Tibial artery (tissue), 4 donors: Measurements from ENCODE around the gene RIOK1.

ENCODE experiments used
- DNase-seq, 2 donors: peaks; one replicate each; pipeline ENCODE4 v3.0.0-alpha.2; 2019
- H3K27ac ChIP-seq, 2 donors: fragments of 200-600 bp; sonication (generic) in 1 of 2; 1 replicate in 1 of 2; 2 replicates in 1 of 2; pipeline ENCODE4 v1.5.1; 2018 to 2019; ENCODE audit warnings: mild to moderate bottlenecking in 1 of 2
- H3K27me3 ChIP-seq, 2 donors: fragments of 200-600 bp; sonication (generic) in 1 of 2; one replicate each; pipeline versions ENCODE4 v1.5.1 to v1.6.0; 2016 to 2019
- H3K36me3 ChIP-seq, 3 donors: fragments of 200-600 bp; sonication (generic) in 2 of 3; one replicate each; pipeline ENCODE4 v1.5.1; 2016 to 2019; ENCODE audit warnings: mild to moderate bottlenecking in 2 of 3
- H3K4me1 ChIP-seq, 4 donors: fragments of 200-600 bp; sonication (generic) in 2 of 4; 1 replicate in 3 of 4; 2 replicates in 1 of 4; pipeline ENCODE4 v1.5.1; 2016 to 2019
- H3K4me3 ChIP-seq, 2 donors: fragments of 200-600 bp; sonication (generic) in 1 of 2; 1 replicate in 1 of 2; 2 replicates in 1 of 2; pipeline ENCODE4 v1.5.1; 2018 to 2019; ENCODE audit warnings: mild to moderate bottlenecking in 2 of 2
- H3K9me3 ChIP-seq, 3 donors: fragments of 200-600 bp; sonication (generic) in 1 of 3; one replicate each; pipeline ENCODE4 v1.5.1; 2016 to 2019
- CTCF ChIP-seq, 2 experiments: fragments of 200-600 bp in 1 of 2; fragments of 450-650 bp in 1 of 2; IDR thresholded peaks; one replicate each; pipeline ENCODE4 v1.5.1; 2017 to 2019; ENCODE audit warnings: antibody characterized with exemption in 2 of 2, mild to moderate bottlenecking in 1 of 2, moderate library complexity in 1 of 2
- intact Hi-C: fragments of 100-400 bp; cut with DNase I; formaldehyde crosslinking; loops from one replicate; pipeline ENCODE4 v1.15.0; 2023; ENCODE audit warnings: low total_unique reads

RIOK1 gene

GRCh38 chr6:7445101-7445500, 55.5 kb downstream of the RIOK1 start:
- no peak overlapping the region for H3K4me3 ChIP-seq
- intact Hi-C loops: no loop called here
- peaks cover 0 to 6% of the 10 kb centered on the region in 2 donors for H3K27me3 ChIP-seq
- no peak for TF ChIP-seq CTCF (IDR thresholded peaks at IDR 0.05)
- no peaks in the 10 kb centered on the region for H3K4me1 ChIP-seq
- no peaks in the 10 kb centered on the region for H3K9me3 ChIP-seq
- no peak overlapping the region for H3K27ac ChIP-seq
- no peak for DNase-seq
- no peaks in the 10 kb centered on the region for H3K36me3 ChIP-seq

- TF ChIP-seq CTCF (IDR thresholded peaks at IDR 0.05): no peak
- Histone ChIP-seq H3K4me3 (no peak overlapping the region), H3K4me1 (no peaks in the 10 kb centered on the region), H3K27ac (no peak overlapping the region), H3K9me3 (no peaks in the 10 kb centered on the region), H3K36me3 (no peaks in the 10 kb centered on the region), H3K27me3 (peaks cover 0 to 6% of the 10 kb centered on the region in 2 donors)
- DNase-seq: no peak
- intact Hi-C loops: no loop called here
Measured at GRCh38 chr6:7445885-7446461, 56.4 kb downstream of the RIOK1 start.

- intact Hi-C loops: no loop called here
- TF ChIP-seq CTCF (IDR thresholded peaks at IDR 0.05): no peak
- Histone ChIP-seq H3K27ac (no peak overlapping the region), H3K4me3 (no peak overlapping the region), H3K9me3 (no peaks in the 10 kb centered on the region), H3K27me3 (peaks cover 0 to 6% of the 10 kb centered on the region in 2 donors), H3K36me3 (no peaks in the 10 kb centered on the region), H3K4me1 (no peaks in the 10 kb centered on the region)
- no peak for DNase-seq
Measured at GRCh38 chr6:7446619-7447325, 57.2 kb downstream of the RIOK1 start.

- H3K36me3 ChIP-seq: no peaks in the 10 kb centered on the region
- no peak for TF ChIP-seq CTCF (IDR thresholded peaks at IDR 0.05)
- intact Hi-C loops: no loop called here
- H3K4me1 ChIP-seq: no peaks in the 10 kb centered on the region
- DNase-seq: no peak
- no peak overlapping the region for H3K27ac ChIP-seq
- no peaks in the 10 kb centered on the region for H3K9me3 ChIP-seq
- H3K4me3 ChIP-seq: no peak overlapping the region
- H3K27me3 ChIP-seq: peaks cover 0 to 6% of the 10 kb centered on the region in 2 donors
Measured at GRCh38 chr6:7448232-7448631, 58.6 kb downstream of the RIOK1 start.

GRCh38 chr6:7449018-7449417, 59.4 kb downstream of the RIOK1 start:
- H3K27me3 ChIP-seq: peaks cover 0 to 6% of the 10 kb centered on the region in 2 donors
- intact Hi-C loops: no loop called here
- H3K4me3 ChIP-seq: no peak overlapping the region
- no peak for DNase-seq
- no peak for TF ChIP-seq CTCF (IDR thresholded peaks at IDR 0.05)
- no peaks in the 10 kb centered on the region for H3K4me1 ChIP-seq
- H3K9me3 ChIP-seq: no peaks in the 10 kb centered on the region
- H3K36me3 ChIP-seq: no peaks in the 10 kb centered on the region
- H3K27ac ChIP-seq: no peak overlapping the region
